Measurements from ENCODE around the gene MON1B. TPM values are rescaled to one million over a fixed set of nuclear protein-coding genes. Genes with fewer than 3 reads are reported as not detected.

The MON1B gene
- polyA plus RNA-seq, 3 donors, result 26.4 to 35.7 (median 35.6) TPM

DNA sequence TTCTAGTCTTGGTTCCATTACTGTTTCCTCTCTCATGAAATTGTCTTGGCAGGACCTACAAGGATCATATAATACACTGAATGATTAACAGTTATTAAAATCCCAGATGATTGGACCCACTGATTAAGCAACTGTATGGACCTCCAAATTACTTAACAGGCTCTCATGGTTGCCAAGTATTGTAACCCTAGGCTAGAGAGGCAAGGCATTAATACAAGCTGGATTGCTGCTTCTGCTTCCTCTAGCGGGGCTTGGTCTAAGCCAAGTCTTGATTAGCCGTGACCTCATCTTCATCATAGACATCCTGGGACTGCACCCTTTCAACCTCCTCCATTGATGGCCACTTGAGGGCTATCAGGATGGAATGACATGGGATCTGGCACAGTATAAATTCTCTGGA lies 55.2 kb downstream of the MON1B start:
- Histone ChIP-seq H3K27me3 (ENCODE audit: control insufficient read depth in 2 of 2, insufficient read depth in 2 of 2, low read length in 2 of 2) (no peaks in the 10 kb centered on the region), H3K36me3 (replicated peaks in 1 of 2; ENCODE audit: control insufficient read depth in 1 of 2, insufficient read depth in 2 of 2, low read length in 2 of 2) (no peaks in the 10 kb centered on the region), H3K9me3 (replicated peaks in 1 of 2; ENCODE audit: control insufficient read depth in 1 of 2, insufficient read depth in 1 of 2, low read length in 2 of 2) (no peaks in the 10 kb centered on the region), H3K4me3 (replicated peaks in 1 of 3; ENCODE audit: low read depth in 2 of 3, low read length in 3 of 3) (no peak overlapping the region), H3K27ac (ENCODE audit: low read depth in 1 of 2, low read length in 2 of 2) (no peak overlapping the region), H3K4me1 (ENCODE audit: control insufficient read depth in 1 of 2, insufficient read depth in 2 of 2, low read length in 2 of 2) (no peaks in the 10 kb centered on the region), H2AFZ (ENCODE audit: insufficient read depth, low read depth, low read length, poor library complexity, severe bottlenecking) (no peak overlapping the region), H3K79me2 (ENCODE audit: insufficient read depth, low read length) (no peaks in the 10 kb centered on the region), H3K4me2 (replicated peaks; ENCODE audit: extremely low read depth, low read length, poor library complexity, severe bottlenecking) (no peak overlapping the region), H4K20me1 (ENCODE audit: insufficient read depth, low read length) (no peaks in the 10 kb centered on the region), H3K9ac (ENCODE audit: insufficient read depth, low read length, poor library complexity, severe bottlenecking) (no peak overlapping the region)
- Mint-ChIP-seq H3K4me1 (no peaks in the 10 kb centered on the region), H3K9me3 (peaks cover 0 to 2% (median 0%) of the 10 kb centered on the region in 7 donors), H3K27ac (no peak overlapping the region), H3K4me3 (no peak overlapping the region), H3K36me3 (no peaks in the 10 kb centered on the region), H3K27me3 (ENCODE audit: low read depth in 3 of 3) (peaks cover 5 to 6% (median 5%) of the 10 kb centered on the region in 3 donors)
- TF ChIP-seq, protein P1, sequence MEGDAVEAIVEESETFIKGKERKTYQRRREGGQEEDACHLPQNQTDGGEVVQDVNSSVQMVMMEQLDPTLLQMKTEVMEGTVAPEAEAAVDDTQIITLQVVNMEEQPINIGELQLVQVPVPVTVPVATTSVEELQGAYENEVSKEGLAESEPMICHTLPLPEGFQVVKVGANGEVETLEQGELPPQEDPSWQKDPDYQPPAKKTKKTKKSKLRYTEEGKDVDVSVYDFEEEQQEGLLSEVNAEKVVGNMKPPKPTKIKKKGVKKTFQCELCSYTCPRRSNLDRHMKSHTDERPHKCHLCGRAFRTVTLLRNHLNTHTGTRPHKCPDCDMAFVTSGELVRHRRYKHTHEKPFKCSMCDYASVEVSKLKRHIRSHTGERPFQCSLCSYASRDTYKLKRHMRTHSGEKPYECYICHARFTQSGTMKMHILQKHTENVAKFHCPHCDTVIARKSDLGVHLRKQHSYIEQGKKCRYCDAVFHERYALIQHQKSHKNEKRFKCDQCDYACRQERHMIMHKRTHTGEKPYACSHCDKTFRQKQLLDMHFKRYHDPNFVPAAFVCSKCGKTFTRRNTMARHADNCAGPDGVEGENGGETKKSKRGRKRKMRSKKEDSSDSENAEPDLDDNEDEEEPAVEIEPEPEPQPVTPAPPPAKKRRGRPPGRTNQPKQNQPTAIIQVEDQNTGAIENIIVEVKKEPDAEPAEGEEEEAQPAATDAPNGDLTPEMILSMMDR (IDR thresholded peaks at IDR 0.05), result no peak
- WGBS (ENCODE audit: insufficient coverage), result no CpG with 5 or more reads among the region's 2 CpGs
- intact Hi-C loops (cut with micrococcal nuclease), result no loop called here
- DNase-seq, result no peak

DNA sequence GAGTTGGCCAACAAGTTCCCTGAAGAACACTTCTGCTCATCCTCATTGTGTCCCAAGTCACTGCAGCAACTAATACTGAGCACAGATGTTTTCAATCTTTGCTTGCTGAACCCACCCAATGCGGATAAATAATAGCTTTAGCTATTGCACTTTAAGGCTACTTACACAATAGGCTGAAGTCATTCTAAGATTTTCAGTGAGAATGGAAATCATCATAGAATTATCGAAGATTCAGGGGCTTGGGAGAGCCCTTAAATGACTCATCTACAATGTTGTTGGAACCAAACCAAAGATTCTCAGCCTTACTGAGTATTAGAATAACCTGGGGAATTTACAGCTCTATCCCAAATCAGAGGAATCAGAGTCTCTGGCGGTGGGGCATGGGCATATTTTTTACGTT lies 59.4 kb downstream of the MON1B start:
- Histone ChIP-seq H3K9me3 (replicated peaks in 1 of 2; ENCODE audit: control insufficient read depth in 1 of 2, insufficient read depth in 1 of 2, low read length in 2 of 2) (no peaks in the 10 kb centered on the region), H4K20me1 (ENCODE audit: insufficient read depth, low read length) (no peaks in the 10 kb centered on the region), H3K4me2 (replicated peaks; ENCODE audit: extremely low read depth, low read length, poor library complexity, severe bottlenecking) (no peak overlapping the region), H3K36me3 (replicated peaks in 1 of 2; ENCODE audit: control insufficient read depth in 1 of 2, insufficient read depth in 2 of 2, low read length in 2 of 2) (no peaks in the 10 kb centered on the region), H2AFZ (ENCODE audit: insufficient read depth, low read depth, low read length, poor library complexity, severe bottlenecking) (no peak overlapping the region), H3K9ac (ENCODE audit: insufficient read depth, low read length, poor library complexity, severe bottlenecking) (no peak overlapping the region), H3K79me2 (ENCODE audit: insufficient read depth, low read length) (no peaks in the 10 kb centered on the region), H3K27me3 (ENCODE audit: control insufficient read depth in 2 of 2, insufficient read depth in 2 of 2, low read length in 2 of 2) (no peaks in the 10 kb centered on the region), H3K4me1 (ENCODE audit: control insufficient read depth in 1 of 2, insufficient read depth in 2 of 2, low read length in 2 of 2) (no peaks in the 10 kb centered on the region), H3K4me3 (replicated peaks in 1 of 3; ENCODE audit: low read depth in 2 of 3, low read length in 3 of 3) (no peak overlapping the region), H3K27ac (ENCODE audit: low read depth in 1 of 2, low read length in 2 of 2) (no peak overlapping the region)
- Mint-ChIP-seq H3K27me3 (ENCODE audit: low read depth in 3 of 3) (peaks cover 0 to 3% (median 0%) of the 10 kb centered on the region in 3 donors), H3K27ac (no peak overlapping the region), H3K4me3 (no peak overlapping the region), H3K36me3 (no peaks in the 10 kb centered on the region), H3K4me1 (no peaks in the 10 kb centered on the region), H3K9me3 (peaks cover 0 to 2% (median 0%) of the 10 kb centered on the region in 7 donors)
- TF ChIP-seq, protein P1 (IDR thresholded peaks at IDR 0.05), result no peak
- DNase-seq, result no peak
- intact Hi-C loops (cut with micrococcal nuclease), result no loop called here
- 100% methylated on average over 2 of the region's 4 CpGs for WGBS (ENCODE audit: insufficient coverage)

Other genes starting within 250 kb of the MON1B start
- under 1 TPM in 1 of 3 donors, not detected in 2; 0.29 TPM for gene SYCE1L, start 8.2 kb downstream of the MON1B start, polyA plus RNA-seq
- not detected for gene ADAMTS18, start 243.8 kb downstream of the MON1B start, polyA plus RNA-seq